ENCODE results near the gene UBE2Z. TPM values are rescaled to one million over a fixed set of nuclear protein-coding genes. Genes with fewer than 3 reads are reported as not detected.
"Not testable (repeated sequence)": the region's sequence is repeated elsewhere in the genome, so short reads cannot be mapped to it uniquely, and the experiment has no call there.

The UBE2Z gene
- total RNA-seq, 1 experiment from 2014 or later = 108 TPM

- H3K4me1 ChIP-seq (ENCODE audit: insufficient read depth, low read length, poor library complexity, severe bottlenecking) = no peaks in the 10 kb centered on the region
- CTCF ChIA-PET = no interaction called here
- TF ChIP-seq EZH2 (IDR thresholded peaks at IDR 0.05; ENCODE audit: borderline replicate concordance, low read depth, low read length, poor library complexity, severe bottlenecking) (no peak), CTCF (conservative IDR thresholded peaks at IDR 0.05; ENCODE audit: low read depth, low read length) (no peak)
- DNase-seq (ENCODE audit: low spot score) = no peak
- no peak overlapping the region for H3K4me3 ChIP-seq (ENCODE audit: low read depth, low read length, poor library complexity, severe bottlenecking)
- intact Hi-C loops (cut with micrococcal nuclease; ENCODE audit: unreplicated experiment) = no loop called here
- no TSS peak for BruUV-seq (replicated peaks)
- no peak overlapping the region for H3K27ac ChIP-seq (ENCODE audit: low read depth, low read length, poor library complexity, severe bottlenecking)
- H3K36me3 ChIP-seq (ENCODE audit: insufficient read depth, low read length, poor library complexity, severe bottlenecking) = no peaks in the 10 kb centered on the region
- no peaks in the 10 kb centered on the region for H3K9me3 ChIP-seq (ENCODE audit: low read depth, low read length, poor library complexity, severe bottlenecking)
- POLR2A ChIA-PET (ENCODE audit: low non-redundant PET) = interaction anchor here (1.1 kb wide), 1 partner anchor 356 kb away, joined by 3 read pairs; no protein-coding TSS in a partner anchor
- H3K27me3 ChIP-seq (replicated peaks; ENCODE audit: insufficient read depth, low read depth, low read length, poor library complexity) = no peaks in the 10 kb centered on the region
These were observed 36.5 kb upstream of the UBE2Z start for GRCh38 chr17:48871551-48872351.

- H3K4me3 ChIP-seq (ENCODE audit: low read depth, low read length, poor library complexity, severe bottlenecking); intact Hi-C loops (cut with micrococcal nuclease; ENCODE audit: unreplicated experiment); BruUV-seq (replicated peaks); H3K36me3 ChIP-seq (ENCODE audit: insufficient read depth, low read length, poor library complexity, severe bottlenecking); H3K27me3 ChIP-seq (replicated peaks; ENCODE audit: insufficient read depth, low read depth, low read length, poor library complexity); H3K4me1 ChIP-seq (ENCODE audit: insufficient read depth, low read length, poor library complexity, severe bottlenecking); H3K27ac ChIP-seq (ENCODE audit: low read depth, low read length, poor library complexity, severe bottlenecking); CTCF ChIA-PET; H3K9me3 ChIP-seq (ENCODE audit: low read depth, low read length, poor library complexity, severe bottlenecking); DNase-seq (ENCODE audit: low spot score): not testable (repeated sequence)
- POLR2A ChIA-PET (ENCODE audit: low non-redundant PET) = interaction anchor here (1.1 kb wide), 1 partner anchor 355 kb away, joined by 3 read pairs; no protein-coding TSS in a partner anchor
These were observed 35.8 kb upstream of the UBE2Z start for GRCh38 chr17:48872409-48872808.

GRCh38 chr17:48873209-48873608 lies 35.0 kb upstream of the UBE2Z start:
- CTCF ChIA-PET = interaction anchor here (0.9 kb wide), 1 partner anchor 202 kb away, joined by 3 read pairs; no protein-coding TSS in a partner anchor
- TF ChIP-seq CTCF (conservative IDR thresholded peaks at IDR 0.05; ENCODE audit: low read depth, low read length) (no peak), EZH2 (IDR thresholded peaks at IDR 0.05; ENCODE audit: borderline replicate concordance, low read depth, low read length, poor library complexity, severe bottlenecking) (no peak)
- POLR2A ChIA-PET (ENCODE audit: low non-redundant PET) = no interaction called here
- H3K4me1 ChIP-seq (ENCODE audit: insufficient read depth, low read length, poor library complexity, severe bottlenecking) = no peaks in the 10 kb centered on the region
- H3K36me3 ChIP-seq (ENCODE audit: insufficient read depth, low read length, poor library complexity, severe bottlenecking) = no peaks in the 10 kb centered on the region
- intact Hi-C loops (cut with micrococcal nuclease; ENCODE audit: unreplicated experiment) = no loop called here
- no peak for DNase-seq (ENCODE audit: low spot score)
- no peaks in the 10 kb centered on the region for H3K27me3 ChIP-seq (replicated peaks; ENCODE audit: insufficient read depth, low read depth, low read length, poor library complexity)
- BruUV-seq (replicated peaks) = no TSS peak
- no peak overlapping the region for H3K27ac ChIP-seq (ENCODE audit: low read depth, low read length, poor library complexity, severe bottlenecking)
- H3K4me3 ChIP-seq (ENCODE audit: low read depth, low read length, poor library complexity, severe bottlenecking) = no peak overlapping the region
- no peaks in the 10 kb centered on the region for H3K9me3 ChIP-seq (ENCODE audit: low read depth, low read length, poor library complexity, severe bottlenecking)
